ACHN (cell line): ENCODE measurements around the gene CFAP69.

Source experiments
- DNase-seq: peaks from one replicate; pipeline ENCODE4 v3.0.0-alpha.2; 2015
- in situ Hi-C: cut with HindIII; loops from 2 replicates; pipeline ENCODE4 v1.10.0; 2017; ENCODE audit warnings: low sequenced_read_pairs, low pct_ligation_motif_present, low pct_unique_long_range_greater_than_20kb

Gene CFAP69, protein sequence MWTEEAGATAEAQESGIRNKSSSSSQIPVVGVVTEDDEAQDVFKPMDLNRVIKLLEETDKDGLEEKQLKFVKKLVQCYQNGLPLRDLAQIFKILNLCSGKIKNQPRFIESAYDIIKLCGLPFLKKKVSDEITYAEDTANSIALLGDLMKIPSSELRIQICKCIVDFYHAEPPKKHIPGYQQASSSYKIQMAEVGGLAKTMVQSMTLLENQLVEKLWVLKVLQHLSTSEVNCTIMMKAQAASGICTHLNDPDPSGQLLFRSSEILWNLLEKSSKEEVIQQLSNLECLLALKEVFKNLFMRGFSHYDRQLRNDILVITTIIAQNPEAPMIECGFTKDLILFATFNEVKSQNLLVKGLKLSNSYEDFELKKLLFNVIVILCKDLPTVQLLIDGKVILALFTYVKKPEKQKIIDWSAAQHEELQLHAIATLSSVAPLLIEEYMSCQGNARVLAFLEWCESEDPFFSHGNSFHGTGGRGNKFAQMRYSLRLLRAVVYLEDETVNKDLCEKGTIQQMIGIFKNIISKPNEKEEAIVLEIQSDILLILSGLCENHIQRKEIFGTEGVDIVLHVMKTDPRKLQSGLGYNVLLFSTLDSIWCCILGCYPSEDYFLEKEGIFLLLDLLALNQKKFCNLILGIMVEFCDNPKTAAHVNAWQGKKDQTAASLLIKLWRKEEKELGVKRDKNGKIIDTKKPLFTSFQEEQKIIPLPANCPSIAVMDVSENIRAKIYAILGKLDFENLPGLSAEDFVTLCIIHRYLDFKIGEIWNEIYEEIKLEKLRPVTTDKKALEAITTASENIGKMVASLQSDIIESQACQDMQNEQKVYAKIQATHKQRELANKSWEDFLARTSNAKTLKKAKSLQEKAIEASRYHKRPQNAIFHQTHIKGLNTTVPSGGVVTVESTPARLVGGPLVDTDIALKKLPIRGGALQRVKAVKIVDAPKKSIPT

DNA sequence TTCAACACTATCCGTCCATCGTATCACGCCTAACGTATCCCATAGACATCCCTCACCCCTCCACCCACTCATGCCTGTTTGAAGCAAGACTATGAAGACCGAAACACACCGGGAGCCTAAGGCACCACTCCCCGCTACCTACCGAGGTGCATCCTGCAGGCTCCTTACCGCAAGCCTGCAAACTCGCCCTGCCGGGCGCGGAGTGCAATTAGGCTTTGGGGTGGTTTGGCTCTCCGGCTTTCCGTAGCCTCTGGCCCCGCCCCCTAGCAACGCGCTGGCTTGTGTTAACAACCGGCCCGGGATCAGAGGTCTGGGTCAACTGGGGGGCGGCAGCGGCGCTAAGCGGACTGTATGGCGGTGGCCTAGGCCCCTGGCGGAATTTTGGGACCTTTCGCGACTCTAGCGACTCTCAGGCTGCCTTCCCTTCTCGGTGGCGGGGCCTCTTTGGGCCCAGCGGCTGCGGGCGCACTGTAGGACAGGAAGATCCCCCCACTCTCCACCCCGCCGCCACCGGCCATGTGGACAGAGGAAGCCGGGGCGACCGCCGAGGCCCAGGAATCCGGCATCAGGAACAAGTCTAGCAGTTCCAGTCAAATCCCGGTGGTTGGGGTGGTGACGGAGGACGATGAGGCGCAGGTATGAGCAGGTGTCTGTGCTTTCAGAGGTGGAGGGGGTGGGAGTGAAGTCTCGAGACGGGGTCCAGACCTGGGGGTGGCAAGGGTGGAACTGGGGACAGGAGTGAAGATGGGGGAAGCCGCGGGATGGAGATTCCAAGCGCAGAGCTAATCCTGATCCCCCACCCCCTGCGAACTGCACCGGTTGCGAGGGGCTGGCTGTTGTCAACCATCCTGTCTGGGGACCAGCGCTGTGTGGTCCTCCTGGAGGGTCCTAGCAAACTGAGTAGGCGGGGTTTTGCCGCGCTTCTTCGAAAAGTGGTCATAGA lies at the start of gene CFAP69:
TSS of gene CFAP69 (plus strand) at position 266 of the 943 bp plus-strand sequence. CDS start at position 517, 251 bp downstream.
- in situ Hi-C loops, result no loop called here
- DNase-seq, result peak; percentile 93

DNA sequence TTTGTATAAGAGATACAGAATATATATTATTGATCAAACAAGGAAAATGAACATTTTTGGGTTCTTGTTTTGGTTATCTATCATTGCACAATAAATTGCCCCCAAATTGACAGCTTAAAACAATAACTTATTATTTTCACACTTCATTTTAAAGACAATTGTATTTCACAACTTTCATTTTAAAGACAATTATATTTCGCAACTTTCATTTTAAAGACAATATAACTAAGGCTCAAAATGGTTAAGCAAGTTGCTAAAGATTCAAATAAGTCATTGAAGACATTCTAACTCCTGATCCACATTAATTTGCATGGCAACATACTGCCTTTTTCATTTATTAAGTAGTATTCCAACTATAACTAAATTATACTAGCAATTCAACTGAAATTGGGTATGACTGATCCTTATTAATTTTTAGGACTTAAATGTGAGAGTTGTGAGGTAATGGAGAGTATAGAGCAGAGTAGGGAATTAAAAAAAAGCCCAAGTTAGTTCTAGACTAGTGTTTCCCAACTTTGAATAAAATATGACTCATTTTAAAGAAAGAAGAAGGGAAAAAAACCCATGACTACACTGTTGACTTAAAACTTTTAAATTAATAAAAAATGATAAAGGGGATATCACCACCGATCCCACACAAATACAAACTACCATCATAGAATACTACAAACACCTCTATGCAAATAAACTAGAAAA lies 43.3 kb upstream of the CFAP69 start:
- no peak for DNase-seq
- in situ Hi-C loops, result no loop called here

DNA sequence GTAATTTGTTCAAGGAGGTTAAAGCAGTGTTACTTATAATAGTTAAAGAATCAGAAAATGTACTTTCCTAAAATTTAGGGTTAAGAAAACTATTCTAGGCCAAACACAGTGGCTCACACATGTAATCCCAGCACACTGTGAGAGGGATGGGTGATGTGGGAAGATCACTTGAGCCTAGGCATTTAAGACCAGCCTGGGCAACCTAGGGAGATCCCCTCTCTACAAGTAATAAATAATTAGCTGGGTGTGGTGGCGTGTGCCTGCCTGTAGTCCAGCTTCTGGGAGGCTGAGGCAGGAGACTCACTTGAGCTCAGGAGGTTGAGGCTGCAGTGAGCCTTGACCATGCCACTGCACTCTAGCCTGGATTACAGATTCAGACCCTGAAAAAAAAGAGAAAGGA lies 37.0 kb upstream of the CFAP69 start:
- DNase-seq, result no peak
- in situ Hi-C loops, result no loop called here

GRCh38 chr7:90209776-90210175 lies 35.2 kb upstream of the CFAP69 start:
- no peak for DNase-seq
- in situ Hi-C loops, result no loop called here

DNA sequence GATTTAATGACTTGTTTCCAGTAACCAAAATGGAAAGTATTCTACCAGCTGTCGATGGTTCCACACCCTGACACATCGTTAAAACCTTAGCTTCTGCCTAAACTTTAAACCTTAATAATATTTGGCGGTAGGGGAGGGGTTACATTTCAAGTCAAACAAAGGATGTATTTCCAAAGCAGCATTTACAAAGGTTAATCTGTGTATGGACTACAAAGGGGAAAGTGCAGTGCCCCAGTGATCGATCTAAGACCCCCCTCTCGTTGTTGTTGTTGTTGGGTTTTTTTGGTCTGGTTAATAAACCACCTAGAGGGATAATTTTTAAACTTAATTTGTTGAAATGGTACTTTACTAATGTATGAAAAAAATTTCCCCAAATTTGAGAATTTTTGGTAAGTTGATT lies 34.5 kb upstream of the CFAP69 start:
- in situ Hi-C loops, result no loop called here
- DNase-seq, result no peak

GRCh38 chr7:90210981-90211380 lies 34.0 kb upstream of the CFAP69 start:
- no peak for DNase-seq
- in situ Hi-C loops, result no loop called here

- in situ Hi-C loops, result no loop called here
- DNase-seq, result peak; percentile 94
Measured at GRCh38 chr7:90211391-90212148, 33.4 kb upstream of the CFAP69 start, which contains the start of gene STEAP2. TSS of gene STEAP2 (plus strand) at chr7:90211740. CDS start at chr7:90225083, 13,343 bp downstream.

DNA sequence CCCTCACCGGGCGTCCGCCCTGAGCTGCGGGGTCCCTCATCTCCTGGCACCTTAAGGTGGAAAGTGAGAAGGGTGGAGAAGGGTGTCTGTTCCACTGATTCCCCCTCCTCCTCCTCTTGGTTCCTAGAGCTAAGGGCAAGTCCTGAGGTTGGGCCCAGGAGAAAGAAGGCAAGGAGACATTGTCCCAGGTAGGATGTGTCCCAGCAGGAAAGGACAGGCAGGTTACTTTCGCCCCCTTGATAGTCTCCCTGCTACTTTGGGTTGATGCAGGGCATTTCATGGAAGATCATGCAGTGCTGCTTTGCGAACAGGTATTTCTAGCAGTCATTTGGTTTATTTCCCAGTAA lies 32.9 kb upstream of the CFAP69 start:
- DNase-seq, result no peak
- in situ Hi-C loops, result no loop called here

DNA sequence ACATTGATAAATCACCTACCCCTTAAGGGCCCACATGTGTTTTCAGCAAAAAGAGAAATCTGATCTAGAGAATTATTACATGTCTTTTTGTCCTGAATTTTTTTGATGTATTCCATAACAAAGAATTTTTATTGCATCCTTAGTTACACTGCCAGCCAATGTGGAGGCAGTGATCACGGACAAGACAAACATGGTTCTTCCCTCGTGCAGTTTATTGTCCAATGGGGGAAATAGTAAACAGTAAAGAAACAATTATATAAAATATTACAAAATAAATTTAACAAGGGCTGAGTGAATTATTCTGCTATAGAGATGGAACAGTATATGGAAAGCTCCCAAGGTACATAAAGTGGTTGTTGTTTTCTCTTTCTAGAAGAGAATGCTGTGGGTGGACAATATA lies 31.5 kb upstream of the CFAP69 start:
- in situ Hi-C loops, result no loop called here
- DNase-seq, result no peak

DNA sequence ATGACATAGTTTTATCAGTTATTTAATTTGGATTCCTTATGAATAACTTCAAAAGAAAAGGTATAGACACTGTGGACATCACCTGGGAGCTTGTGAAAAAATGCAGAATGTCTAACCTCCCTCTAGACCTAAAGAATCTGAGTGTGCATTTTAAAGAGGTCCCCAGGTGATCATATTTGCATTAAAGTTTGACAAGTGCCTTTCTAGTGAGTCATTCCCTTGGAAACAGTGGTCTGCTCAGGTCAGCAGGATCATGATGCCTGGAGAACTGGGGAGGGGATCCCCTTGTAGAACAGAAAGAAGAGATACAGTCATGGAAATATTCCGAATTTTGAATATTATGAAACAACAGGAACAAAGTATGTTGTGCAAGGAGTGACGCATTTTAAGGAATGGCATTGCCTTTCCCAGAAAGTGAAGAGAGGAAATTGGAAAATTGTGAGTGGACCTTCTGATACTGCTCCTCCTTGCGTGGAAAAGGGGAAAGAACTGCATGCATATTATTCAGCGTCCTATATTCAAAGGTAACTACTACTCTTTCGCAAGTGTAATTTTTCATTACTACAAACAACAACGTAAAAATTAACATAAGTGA lies 28.8 kb upstream of the CFAP69 start:
- in situ Hi-C loops, result no loop called here

DNA sequence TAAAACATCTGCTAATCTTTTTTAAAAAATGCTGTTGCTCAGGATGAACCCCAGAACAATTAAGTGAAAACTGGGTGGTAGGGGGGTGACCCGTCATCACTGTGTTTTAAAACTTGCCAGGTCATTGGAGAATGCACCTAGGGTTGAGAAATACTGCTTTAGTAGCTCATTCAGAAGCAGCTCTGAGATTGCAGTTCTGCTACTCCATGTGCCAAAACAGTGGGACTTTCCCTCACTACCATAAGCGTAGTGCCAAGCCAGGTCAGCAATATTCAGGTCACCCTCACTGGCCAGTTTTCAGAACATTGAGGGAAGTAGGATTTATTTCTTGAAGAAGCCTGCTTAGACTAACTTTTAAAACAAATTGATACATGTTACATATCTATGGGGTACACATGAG lies 28.2 kb upstream of the CFAP69 start:
- in situ Hi-C loops, result no loop called here
- no peak for DNase-seq

More for the DNA sequence above, 28.8 kb upstream of the CFAP69 start:
- DNase-seq, result no peak

DNA sequence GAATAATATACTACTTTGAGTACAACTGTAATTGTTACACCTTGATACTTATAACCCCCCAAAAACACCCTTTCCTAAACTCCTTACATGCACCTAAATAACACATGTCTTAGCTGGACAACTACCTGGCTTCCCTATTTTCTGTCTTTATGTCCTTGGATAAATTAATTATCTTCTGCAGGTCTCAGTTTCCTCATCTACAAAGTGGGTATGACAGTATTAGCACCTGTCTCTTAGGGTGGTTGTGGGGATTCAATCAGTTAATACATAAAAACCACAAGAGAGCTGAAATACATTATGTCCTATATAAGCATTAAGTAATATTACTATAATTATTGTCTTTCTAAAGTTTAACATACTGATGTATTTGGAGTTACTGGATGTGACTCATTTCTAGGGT lies 22.6 kb upstream of the CFAP69 start:
- in situ Hi-C loops, result no loop called here
- DNase-seq, result no peak

DNA sequence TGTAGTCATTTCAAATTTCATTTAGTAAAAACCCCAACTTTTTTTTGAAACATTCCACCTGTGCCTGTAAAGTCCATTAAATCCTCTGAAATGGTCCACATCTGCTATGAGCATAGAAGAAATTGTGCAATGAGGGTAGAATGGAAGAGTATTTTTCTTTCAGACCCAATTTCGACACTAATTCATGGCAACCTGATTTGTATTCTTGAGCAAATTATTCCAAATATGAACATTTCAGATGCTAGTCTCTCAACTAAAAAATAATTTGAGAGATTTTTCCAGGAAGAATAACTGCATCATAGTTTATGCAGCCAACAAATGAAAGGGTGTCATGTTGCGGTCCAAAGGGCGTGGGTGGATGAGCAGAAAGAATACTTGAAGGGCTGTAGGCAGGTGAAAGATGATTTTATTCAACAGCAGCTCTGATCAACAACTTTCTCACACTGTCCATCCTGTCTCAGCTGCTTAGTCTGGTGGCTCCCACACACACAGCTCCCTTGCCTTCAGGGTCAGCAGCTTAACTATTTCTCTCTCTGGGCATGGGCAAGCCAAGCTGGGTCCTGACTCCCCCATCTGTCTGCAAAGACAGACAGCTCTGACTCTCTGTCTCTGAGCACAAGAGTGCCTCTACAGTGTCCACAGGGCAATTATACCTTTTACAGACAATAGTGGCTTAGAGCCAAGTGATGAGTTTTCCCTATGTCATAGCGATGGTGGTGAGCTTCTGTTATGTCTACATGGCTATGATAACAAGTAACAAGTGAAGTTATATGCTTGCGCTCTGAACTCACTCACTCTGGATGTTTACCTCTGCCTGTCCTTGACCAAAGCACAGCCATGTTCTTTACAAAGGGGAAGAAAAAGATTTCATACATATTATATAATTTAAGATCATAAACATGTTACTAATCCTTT lies 21.9 kb upstream of the CFAP69 start:
- in situ Hi-C loops, result no loop called here
- no peak for DNase-seq

GRCh38 chr7:90224195-90224594 lies 20.8 kb upstream of the CFAP69 start:
- in situ Hi-C loops, result no loop called here
- DNase-seq, result no peak

DNA sequence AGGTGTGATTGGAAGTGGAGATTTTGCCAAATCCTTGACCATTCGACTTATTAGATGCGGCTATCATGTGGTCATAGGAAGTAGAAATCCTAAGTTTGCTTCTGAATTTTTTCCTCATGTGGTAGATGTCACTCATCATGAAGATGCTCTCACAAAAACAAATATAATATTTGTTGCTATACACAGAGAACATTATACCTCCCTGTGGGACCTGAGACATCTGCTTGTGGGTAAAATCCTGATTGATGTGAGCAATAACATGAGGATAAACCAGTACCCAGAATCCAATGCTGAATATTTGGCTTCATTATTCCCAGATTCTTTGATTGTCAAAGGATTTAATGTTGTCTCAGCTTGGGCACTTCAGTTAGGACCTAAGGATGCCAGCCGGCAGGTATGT lies 19.8 kb upstream of the CFAP69 start:
- no peak for DNase-seq
- in situ Hi-C loops, result no loop called here

DNA sequence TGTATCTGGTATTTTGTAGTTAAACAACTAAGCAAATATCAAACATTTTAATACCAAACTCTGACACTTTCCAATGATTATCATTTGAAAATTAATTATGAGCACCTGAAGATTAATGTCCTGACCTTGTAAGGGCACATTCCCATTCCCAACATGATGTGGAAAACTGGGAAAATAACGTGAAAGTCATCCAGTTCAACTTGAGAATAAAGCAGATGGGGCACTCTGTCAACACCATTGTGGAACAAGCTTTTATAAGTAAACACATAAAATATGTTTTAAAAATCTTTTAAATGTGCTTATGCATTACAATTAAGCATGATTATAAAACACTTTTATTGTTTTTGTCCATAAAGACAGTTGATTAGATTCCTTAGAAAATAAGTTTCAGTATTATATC lies 19.4 kb upstream of the CFAP69 start:
- no peak for DNase-seq
- in situ Hi-C loops, result no loop called here
